Left kidney (tissue), 8 donors: Measurements from ENCODE around the gene ZNF879. TPM values are rescaled to one million over a fixed set of nuclear protein-coding genes. Genes with fewer than 3 reads are reported as not detected.
A peak's percentile ranks its signal among the peaks of the same experiment; 100 is the strongest.

Experiments
- DNase-seq: peaks from one replicate; pipeline ENCODE4 v3.0.0-alpha.2; 2013
- long read RNA-seq, 8 donors: transcript quantifications; one replicate each; lab custom pipeline, GENCODE V29; 2026
- polyA plus RNA-seq: library from polyadenylated mRNA; unstranded; fragments of 120-200 nt; gene quantifications from one replicate; pipeline ENCODE4 v1.2.1, GENCODE V29; 2013; ENCODE audit not compliant: insufficient read length

Gene ZNF879
- 7.7 TPM for polyA plus RNA-seq
- long read RNA-seq, donor 1 = 0 reads
- long read RNA-seq, donor 2, partial matches to known transcripts = 0 of 4 reads
- long read RNA-seq, donor 2, other reads (novel, unspliced or antisense) = 0 of 4 reads
- long read RNA-seq, donor 3, partial matches to known transcripts = 0 of 3 reads
- long read RNA-seq, donor 3, other reads (novel, unspliced or antisense) = 0 of 3 reads
- long read RNA-seq, donor 4 = 0 reads
- long read RNA-seq, donor 5, partial matches to known transcripts = 0 of 1 reads
- long read RNA-seq, donor 5, other reads (novel, unspliced or antisense) = 0 of 1 reads
- long read RNA-seq, donor 6, partial matches to known transcripts = 0 of 1 reads
- long read RNA-seq, donor 6, other reads (novel, unspliced or antisense) = 0 of 1 reads
- long read RNA-seq, donor 7, partial matches to known transcripts = 0 of 2 reads
- long read RNA-seq, donor 7, other reads (novel, unspliced or antisense) = 0 of 2 reads
- long read RNA-seq, donor 8 = 0 reads

DNA sequence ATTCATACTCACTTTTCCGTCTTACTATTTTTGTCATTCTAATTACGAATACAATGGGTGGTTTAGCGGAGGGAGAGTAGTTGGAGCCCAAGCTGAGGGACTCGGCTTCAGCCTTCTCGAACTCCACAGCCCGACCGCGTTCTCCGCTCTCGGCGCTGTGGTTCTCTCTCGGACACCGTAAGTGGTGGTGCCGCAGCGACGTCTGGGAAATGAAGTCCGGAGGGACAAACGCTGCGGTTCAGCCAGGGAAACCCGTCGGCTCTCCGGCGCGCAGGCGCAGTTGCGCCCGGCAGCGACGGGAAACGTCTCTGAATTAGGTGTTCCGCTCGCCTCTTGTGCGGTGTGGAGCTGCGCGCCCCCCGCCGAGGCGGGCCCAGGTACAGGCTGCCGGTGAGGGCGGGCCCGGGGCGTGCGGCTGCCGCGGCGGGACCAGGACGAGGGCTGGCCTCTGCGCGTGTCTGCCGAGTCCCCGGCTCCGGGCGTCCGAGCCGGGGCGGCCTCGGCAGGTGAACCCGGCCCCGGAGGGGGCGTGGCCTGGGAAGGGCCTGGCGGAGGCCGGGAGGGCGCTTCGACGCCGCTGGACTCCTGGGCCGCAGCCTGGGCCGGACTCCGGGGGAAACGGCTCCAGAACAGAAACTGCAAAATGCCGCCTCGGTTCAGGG, at the start of gene ZNF879:
Gene ZNF879, plus strand, starts transcription at position 277 of the 662 bp plus-strand sequence. CDS start 1,201 bp downstream, outside the sequence.
- peak; percentile 95 for DNase-seq

DNA sequence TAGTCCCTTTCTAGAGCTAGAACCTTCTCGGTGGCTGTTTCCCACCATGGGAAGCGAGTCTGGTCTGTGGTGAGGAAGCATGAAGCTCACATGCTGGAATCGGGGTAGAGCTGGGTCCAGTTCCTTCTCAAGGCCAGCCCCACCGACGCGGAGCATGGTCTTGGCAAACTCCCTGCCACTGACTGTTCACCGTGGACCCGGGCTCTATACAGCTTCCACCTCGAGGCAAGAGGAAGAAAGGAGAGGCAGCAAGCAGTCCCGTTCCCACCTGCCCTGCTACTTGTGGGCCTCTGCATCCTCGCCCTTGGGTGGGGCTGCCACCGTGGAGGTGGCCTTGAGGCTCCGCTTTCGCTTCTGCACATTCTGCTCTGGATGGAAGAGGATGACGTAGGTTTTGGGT, 42.2 kb upstream of the ZNF879 start:
- no peak for DNase-seq

DNA sequence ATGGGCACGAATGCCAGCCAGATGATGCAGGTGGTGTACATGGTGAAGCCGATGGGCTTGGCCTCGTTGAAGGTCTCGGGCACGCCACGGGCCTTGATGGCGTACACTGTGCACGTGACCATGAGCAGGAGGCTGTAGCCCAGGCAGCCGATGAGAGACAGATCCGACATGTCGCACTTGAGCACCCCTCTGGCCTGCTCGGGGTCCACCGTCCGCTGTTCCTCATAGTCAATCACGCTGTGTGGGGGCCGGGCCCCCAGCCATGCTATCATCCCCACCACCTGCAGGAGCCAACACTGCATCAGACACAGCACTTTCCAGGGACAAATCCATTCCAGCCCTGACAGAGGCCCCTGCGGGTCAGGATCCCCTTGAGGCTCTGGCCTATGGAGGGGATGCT, 40.7 kb upstream of the ZNF879 start:
- no peak for DNase-seq

DNA sequence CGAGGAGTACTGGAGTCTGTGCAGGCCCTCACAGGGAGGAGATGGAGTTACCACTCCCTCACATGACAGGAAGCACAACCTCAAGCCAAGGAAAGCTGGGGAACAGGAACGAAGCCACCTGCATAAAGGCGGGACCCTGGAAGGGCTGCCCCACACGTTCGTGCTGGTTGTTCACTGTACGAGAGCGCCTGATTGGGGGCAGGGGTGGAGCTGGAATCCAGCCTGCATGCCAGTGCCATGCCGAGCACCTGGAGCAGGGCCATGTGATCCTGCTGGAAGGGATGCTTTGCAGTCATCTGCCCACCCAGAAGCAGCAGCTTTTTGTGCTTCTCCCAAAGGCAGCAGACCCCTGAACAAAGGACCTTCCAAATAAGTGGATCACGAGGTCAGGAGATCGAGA, 39.9 kb upstream of the ZNF879 start:
- DNase-seq = no peak

DNA sequence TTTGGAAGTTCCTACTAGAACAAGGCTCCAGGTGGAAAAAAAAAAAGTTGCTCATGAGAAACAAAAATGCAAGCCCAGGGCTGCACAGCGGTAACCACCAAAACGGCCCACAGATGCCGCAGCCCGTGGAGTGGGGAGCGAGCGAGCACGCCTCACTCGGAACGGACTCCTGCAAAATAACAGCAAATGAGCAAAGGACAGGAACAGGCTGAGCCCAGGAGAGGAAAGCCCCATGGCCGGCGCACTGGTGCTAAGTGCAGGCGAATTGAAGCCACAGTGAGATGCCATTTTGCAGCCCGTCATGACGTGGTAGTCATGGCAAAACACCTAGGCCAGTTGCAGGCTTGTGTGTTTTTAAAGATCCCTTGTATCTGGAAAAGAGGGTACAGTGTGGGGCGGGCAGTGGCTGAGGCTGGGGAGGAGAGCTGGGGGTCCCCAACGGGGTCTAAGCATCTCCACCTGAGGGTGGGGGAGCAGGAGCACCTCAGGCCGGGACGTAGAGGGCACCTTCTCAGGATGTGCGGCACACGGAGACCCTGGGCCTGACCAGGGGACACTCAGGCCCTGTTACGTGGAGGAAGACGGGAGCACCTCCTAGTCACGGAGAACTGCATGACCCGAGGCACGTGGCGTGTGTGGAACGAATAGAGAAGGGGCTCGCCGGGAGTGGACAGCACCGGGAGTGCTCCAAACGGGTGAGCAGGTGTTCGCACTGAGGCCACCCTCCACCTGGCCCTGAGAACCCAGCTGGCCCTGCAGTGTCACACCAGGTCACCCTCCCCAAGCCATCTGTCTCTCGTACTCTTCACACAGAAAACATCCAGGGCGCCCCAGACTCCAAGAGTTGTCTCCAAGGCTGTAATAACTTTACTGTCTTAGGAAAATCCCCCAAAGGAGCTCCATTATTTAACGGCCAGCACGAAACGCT, 39.2 kb upstream of the ZNF879 start:
- no peak for DNase-seq

DNA sequence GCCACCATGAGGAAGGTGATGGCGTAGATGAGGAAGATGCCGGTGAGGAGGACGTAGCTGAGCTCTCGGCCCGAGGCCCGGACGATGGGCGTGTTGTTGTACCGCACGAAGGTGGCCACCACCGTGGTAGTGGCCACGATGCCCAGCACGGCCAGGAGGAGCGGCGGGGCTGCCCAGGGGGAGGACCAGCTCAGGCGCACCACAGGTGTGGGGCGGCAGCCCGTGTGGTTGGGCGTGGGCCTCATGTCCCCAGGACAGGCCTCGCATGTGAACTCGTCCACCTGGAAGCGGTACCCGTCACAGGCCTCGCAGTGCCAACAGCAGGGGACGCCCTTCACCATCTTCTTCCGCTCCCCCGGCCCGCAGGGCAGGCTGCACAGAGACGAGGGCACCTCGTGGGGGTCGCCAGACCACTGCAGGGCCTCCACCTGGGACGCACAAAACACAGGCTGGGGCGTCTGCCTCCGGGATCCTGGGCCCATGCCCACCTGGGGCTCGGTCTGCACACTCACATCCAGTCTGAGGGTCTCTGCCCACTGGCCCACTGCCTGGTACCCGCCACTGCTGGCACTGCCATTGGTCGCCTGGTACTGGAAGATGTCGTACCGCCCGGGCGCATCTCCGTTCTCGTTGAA, 37.2 kb upstream of the ZNF879 start:
- no peak for DNase-seq

DNA sequence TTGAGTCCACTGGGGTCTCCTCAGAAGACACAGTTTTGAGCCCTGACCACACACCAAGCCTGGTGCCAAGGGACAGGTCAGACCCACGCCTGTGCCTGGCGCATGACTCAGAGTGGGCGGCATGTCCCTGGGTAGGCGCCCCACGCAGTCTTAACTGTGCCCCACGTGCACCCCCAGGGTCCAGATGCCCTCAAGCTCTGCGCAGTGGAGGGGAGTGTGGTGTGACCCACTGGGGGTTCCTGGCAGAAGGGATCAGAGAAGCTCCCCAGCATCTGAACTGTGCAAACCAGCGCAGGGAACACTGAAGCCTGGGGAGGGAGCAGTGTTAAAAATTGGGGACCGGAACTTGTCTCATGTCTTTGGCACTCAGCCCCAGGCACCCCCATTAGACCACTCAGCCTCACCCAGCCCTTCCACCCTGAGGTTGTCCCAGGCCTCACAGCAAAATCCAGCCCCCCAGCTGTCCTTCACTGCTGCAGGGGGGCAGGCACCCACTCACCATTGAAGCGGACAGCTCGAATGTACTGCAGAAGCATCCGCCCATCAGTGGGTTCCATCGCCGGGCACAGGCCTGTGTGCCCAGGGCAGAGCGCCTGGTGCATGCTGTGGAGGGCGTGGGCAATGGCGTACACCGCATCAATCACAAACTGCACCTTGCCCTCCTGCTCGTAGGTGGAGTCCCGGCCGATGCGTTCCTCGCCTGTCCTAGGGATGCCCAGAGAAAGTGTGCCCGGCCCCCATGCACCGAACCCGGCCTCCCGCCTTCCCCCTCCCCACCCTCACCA, 35.0 kb upstream of the ZNF879 start:
- no peak for DNase-seq

DNA sequence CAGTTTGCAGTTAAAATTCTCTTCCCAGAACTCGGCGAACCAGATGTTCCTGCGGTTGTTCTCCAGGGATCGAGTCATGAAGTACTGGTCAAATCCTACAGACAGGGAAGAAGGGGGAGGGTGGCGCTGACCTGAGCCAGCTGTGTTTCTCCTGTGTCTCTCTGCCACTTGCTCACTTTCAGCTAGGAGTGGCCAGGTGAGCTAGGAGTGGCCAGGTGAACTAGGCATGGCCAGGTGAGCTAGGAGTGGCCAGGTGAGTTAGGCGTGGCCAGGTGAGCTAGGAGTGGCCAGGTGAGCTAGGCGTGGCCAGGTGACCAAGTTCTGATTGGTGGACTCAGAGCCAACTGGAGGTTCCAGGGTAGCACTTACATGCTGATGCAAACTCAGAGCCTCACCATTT, 34.3 kb upstream of the ZNF879 start:
- DNase-seq = no peak

DNA sequence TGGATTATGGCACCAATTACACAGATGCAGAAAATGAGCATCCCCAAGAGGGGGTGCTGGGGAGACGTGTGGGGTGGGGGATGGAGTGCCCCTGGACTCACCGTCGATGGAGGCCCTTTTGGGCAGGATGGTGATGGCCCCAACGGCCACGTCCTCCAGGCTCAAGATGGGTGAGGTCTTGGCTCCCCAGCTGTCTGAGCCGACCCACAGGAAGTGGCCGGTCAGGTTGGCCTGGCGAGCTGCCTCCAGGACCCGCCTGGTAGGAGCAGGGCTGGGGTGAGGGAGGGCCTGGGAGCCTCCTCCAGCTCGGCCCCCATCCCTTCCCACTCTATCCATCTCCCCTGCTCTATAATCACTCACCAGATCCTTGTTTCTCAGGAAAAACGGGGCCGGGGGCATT, 33.1 kb upstream of the ZNF879 start:
- DNase-seq = no peak

DNA sequence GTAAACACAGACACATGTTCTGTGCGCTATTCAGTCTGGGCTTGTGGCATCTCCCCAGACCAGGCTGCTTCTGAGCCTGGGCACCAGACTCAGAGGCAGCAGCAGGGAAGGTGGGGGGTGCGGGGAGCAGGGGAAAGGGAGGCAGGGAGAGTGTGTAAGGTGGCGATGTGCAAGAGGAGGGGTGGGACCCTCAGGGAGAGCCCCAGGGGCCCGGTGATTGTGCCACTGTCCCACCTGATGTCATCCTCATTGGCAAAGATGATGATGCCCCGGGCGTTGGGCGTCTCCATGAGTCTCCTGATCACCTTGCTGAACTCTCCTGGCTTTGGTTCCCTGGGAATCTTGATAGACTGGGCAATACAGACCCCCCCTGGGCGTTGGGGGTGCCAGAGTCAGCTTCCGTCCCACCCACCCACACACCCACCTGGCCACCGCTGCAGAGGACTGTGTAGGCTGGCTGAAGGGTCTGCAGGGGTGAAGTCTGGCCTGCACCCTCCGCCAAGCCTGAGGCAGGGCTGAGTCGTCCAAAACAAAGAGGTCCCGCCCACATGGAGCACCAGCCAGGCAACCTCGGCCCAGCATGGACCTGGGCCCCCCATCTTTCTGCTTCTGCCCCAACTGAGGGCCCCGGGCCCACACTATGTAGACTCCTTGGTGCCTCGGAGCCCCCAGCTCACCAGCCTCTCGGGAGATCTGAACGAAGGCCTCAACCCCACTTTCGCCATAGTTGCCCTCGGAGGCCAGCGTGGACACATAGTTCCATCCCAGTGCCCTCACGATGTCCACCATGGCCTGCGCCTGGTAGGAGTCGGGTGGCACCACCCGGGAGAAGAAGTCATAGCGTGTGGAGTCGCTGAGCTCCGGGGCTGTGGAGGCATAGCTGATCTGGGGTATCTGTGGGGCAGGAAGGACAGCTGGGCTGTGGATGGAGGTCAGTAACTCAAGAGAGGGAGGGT, 32.1 kb upstream of the ZNF879 start:
- DNase-seq = no peak

DNA sequence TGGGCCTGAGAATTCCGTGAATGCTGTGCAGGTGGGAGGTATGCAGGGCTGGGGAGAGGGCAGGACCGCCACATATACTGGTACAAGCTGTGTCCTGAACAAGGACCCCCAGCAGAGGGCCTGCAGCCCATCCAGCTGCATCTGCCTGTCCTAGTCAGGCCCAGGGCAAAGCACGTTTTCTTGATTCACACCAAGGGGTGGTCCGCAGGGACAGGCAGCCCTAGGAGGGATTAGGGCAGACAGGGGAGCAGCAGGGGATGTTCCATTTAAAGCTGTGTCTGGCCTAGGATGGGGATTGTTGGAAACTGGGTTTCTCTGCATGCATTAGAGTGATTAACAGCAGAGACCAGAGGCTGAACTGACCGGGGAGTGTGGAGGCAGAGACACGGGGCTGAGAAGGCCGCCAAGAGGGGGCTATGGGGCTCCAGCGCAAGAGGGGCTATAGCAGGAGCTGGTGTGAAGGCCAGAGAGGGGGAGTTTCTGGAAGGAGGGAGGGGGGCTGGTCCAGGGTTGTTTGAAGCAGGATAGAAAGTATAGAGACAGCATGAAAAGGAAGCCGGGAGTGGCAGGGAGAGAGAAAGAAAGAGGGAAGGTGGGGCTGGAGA, 31.2 kb upstream of the ZNF879 start:
- DNase-seq = no peak

DNA sequence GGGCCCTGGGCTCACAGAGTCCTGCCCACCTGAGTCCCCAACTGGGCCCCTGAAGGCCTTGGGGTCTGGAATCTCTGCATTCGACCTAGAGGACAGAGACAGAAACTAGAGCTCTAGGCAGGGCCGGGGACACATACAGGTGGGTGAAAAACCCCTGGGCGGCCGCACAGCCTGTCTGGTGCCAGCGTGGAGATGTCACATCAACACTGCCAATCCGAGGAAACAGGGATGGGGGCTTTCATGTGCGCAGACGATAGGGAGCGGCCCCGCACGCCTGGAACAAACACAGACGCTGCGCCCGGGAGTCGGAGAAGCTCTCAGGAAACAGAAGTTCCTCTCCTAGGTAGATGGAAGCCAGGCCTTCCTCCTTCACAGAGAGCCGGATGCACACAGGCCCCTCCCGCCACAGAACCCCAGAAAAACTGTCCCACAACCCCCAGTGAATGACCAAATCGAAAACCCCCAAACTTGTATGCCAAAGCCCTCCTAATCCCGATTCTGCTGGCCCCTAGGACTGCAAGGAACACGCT, 30.3 kb upstream of the ZNF879 start:
- no peak for DNase-seq

DNA sequence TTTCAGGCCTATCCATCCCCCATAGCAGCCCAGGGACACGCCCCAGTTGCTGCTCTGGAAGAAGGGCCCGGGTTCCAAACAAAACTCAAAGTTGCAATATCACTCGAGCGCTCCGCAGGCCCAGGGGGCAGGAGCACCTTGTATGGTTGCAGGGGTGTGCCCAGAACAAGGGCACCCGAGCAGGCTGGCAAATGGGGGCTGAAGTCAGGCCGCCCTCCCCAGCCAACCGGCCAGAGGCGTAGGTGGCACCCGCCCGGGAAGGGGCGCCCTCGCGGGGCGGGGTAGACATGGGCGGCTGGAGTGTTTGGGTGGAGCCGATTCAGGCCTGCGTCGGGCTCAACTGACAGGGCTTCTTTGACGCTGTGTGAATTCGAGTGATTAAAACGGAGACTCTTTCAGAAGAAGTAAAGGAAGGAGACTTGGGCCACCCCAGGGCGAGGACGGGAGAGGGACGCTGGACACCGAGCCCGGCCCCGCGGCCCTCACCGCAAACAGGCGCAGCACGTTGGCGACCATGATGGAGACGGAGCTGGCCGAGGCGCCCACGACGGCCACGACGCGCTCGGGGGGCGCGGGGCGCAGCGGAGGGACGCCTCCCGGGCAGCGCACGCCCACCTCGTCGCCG, 29.5 kb upstream of the ZNF879 start:
- no peak for DNase-seq

DNA sequence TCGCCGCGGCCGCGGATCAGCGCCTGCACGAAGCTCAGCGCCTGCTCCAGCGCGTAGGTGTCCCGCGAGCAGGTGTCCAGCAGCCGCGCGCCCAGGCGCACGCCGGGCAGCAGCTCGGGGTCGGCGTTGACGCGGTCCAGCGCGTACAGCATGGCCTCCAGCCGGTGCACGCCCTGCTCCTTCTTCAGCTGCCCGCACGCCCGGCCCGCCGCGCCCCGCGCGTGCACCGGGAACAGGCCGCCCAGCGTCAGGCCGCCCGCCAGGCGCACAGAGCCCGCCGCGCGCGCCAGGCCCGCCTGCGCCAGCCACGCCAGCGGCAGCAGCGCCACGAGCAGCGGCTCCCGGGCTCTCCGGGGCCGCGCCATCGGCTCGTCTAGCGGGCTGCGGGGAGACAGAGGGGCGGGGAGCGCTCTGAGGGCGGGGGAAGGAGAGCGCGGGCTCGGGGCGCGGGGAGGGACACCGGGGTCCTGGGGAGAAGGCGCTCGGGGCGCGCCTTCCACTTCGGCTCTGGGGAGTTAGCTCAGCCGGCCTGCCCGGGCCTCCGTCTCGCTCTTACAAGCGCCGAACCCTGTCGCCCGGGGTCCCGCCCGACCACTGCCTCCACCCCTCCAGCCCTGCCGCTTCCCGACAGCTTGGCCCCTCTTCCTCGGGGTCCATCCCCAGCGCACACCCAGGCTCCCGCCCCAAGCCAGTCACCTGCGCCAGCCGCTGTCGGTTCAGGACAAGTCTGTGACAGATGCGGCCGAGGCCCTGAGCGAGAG, 28.8 kb upstream of the ZNF879 start, which contains the start of gene GRM6:
Gene GRM6, minus strand, starts transcription at position 741 of the 761 bp plus-strand sequence. Its CDS starts 376 bp downstream, at position 365.
- peak; percentile 7 for DNase-seq

DNA sequence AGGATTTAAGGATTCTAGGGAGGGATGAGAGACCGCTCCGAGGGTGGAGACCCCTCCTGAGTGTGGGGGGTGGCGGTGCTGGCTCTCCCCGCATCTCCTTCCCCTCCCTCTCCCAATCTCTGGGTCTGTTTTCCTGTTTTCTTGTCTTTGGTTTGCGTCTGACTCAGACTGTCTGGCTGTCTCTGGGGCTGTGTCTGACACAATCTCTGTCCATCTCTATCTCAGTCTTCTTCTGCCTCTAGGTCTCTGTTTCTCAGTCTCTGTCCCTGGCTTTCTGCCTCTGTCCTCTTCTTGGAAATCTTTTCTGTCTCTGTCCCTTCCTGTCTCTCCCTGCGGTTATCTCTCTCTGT, 28.3 kb upstream of the ZNF879 start:
- DNase-seq = no peak

DNA sequence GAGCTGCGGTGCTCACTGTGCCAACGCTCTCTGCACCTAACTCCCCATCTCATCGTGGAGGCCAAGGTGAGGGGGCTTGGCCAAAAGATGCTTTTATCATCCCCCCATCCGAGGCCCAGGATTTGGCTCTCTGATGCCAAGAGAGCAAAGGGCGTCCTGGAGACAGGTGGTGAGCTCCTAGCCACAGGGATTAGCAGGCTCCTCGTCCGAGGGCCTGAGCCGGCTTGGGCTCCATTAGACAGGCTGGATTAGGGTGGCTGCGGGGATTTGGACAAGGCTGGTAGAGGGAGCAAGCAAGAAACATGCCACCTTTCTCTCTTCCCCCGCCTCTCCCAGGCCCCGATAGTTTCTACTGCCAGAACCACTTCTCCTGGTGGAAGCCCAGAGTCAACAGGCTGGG, 27.4 kb upstream of the ZNF879 start:
- DNase-seq = no peak

DNA sequence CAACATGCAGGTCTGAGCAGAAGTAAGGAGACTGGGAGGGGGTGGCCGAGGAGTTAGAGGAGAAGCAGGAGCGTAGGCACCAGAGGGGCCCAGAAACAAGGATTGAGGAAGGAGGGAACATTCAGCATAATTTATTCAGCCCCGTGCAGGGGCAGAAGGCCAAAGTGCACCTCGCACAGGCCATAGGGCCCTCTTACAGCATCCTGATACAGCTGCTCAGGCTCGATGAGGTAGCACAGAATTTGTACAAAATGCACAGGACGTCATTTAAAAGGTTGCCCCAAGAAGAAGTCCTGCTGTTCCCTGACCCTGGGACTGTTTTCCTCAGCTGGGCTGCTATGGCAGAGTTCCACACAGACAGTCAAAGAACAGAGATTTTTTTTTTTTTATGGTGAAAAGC, 26.4 kb upstream of the ZNF879 start:
- DNase-seq = no peak

DNA sequence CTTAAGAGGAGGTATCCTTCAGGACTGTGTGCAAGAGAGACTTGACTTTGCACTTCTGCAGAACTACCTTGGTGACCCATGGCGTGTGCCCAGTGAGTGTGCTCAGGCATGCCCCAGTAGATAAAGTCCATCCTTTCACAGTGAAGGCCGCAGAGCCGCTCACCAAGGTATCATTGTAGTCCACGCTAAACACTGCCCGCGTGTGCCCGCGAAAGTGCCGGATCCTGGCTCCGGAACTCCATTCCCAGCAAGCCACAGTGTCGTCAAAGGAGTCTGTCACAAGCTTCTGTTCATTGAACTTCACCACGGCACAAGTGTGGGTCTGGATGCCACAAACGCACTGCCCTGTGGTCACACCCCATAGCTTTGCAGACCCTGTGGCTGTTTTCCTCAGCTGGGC, 25.2 kb upstream of the ZNF879 start:
- DNase-seq = no peak
